ENCODE data around the gene LIM2.

LIM2 gene

GRCh38 chr19:51339313-51339686 lies 48.5 kb downstream of the LIM2 start (continued):
- TF ChIP-seq BCL6B (tag by site-specific recombination; IDR thresholded peaks at IDR 0.05) (no peak), ZNF335 (tag by site-specific recombination; conservative IDR thresholded peaks at IDR 0.05) (peak; percentile 76), KLF7 (tag by site-specific recombination; IDR thresholded peaks at IDR 0.05; ENCODE audit: borderline replicate concordance) (0 out of 2 replicates have a peak, but pooled peaks have one; percentile 21), SP7 (tag by site-specific recombination; IDR thresholded peaks at IDR 0.05) (no peak; the same call in 1 of the 2 replicates), HOXA7 (CRISPR knock-in tag; IDR thresholded peaks at IDR 0.05; ENCODE audit: borderline replicate concordance) (no peak), CTCF (tag by site-specific recombination; IDR thresholded peaks at IDR 0.05) (peak; percentile 7; the same call in 1 of the 2 replicates), KLF1 (tag by site-specific recombination; IDR thresholded peaks at IDR 0.05) (peak; percentile 41; the same call in 1 of the 2 replicates), ZNF416 (tag by site-specific recombination; IDR thresholded peaks at IDR 0.05) (0 out of 2 replicates have a peak, but pooled peaks have one; percentile 55), ZNF366 (tag by site-specific recombination; conservative IDR thresholded peaks at IDR 0.05) (peak; percentile 57), ZNF449 (tag by site-specific recombination; IDR thresholded peaks at IDR 0.05) (no peak), KLF16 (tag by site-specific recombination; IDR thresholded peaks at IDR 0.05) (no peak), ZNF692 (tag by site-specific recombination; IDR thresholded peaks at IDR 0.05) (peak; percentile 72), ZNF341 (tag by site-specific recombination; IDR thresholded peaks at IDR 0.05; ENCODE audit: low read depth) (peak; percentile 60), ZNF785 (tag by site-specific recombination; IDR thresholded peaks at IDR 0.05) (0 out of 2 replicates have a peak, but pooled peaks have one; percentile 14), PRDM10 (tag by site-specific recombination; IDR thresholded peaks at IDR 0.05) (peak; percentile 92)

- Histone ChIP-seq H3K4me1 (ENCODE audit: control insufficient read depth, insufficient read depth, low read length) (0 out of 2 replicates have a peak, but pooled peaks cover 8% of the 10 kb centered on the region), H3K27ac (ENCODE audit: extremely low read depth, low read depth, low read length) (no peak overlapping the region), H3K36me3 (ENCODE audit: control insufficient read depth in 2 of 2, insufficient read depth in 1 of 2, low read length in 2 of 2) (no peaks in the 10 kb centered on the region), H3K9me3 (ENCODE audit: control insufficient read depth, insufficient read depth, low read depth, low read length) (no peaks in the 10 kb centered on the region), H3K4me3 (ENCODE audit: low read depth, low read length) (peak overlapping the region; percentile 82)
- ChIA-PET CTCF (interaction anchor here (0.6 to 3.1 kb wide), 34 partner anchors 10 to 332 kb away, joined by 3 to 16 read pairs (median 3); partner anchors contain the start of genes NKG7 and SIGLEC10), POLR2A (interaction anchor here (1.1 to 2.2 kb wide), 3 partner anchors 10 to 29 kb away, joined by 4 to 37 read pairs (median 9); no protein-coding TSS in a partner anchor)
- peak; percentile 39; the same call in 1 of the 2 replicates for TF ChIP-seq ZXDB (tag by site-specific recombination; IDR thresholded peaks at IDR 0.05)
- TF ChIP-seq SP2 (tag by site-specific recombination; IDR thresholded peaks at IDR 0.05), result peak; percentile 2
- peak; percentile 82 for TF ChIP-seq PRDM1 (tag by site-specific recombination; IDR thresholded peaks at IDR 0.05)
- no peak for TF ChIP-seq HOXC10 (CRISPR knock-in tag; IDR thresholded peaks at IDR 0.05)
- 0 out of 2 replicates have a peak, but pooled peaks have one; percentile 26 for TF ChIP-seq EGR2 (tag by site-specific recombination; IDR thresholded peaks at IDR 0.05; ENCODE audit: low read depth)
- peak; percentile 50 for TF ChIP-seq ZFHX2 (tag by site-specific recombination; conservative IDR thresholded peaks at IDR 0.05)
- TF ChIP-seq ZNF362 (tag by site-specific recombination; IDR thresholded peaks at IDR 0.05), result 0 out of 2 replicates have a peak, but pooled peaks have one; percentile 38
- peak; percentile 1; the same call in 1 of the 2 replicates for TF ChIP-seq ZNF335 (tag by site-specific recombination; conservative IDR thresholded peaks at IDR 0.05)
- peak; percentile 90 for TF ChIP-seq KLF9 (tag by site-specific recombination; IDR thresholded peaks at IDR 0.05; ENCODE audit: low read depth)
- TF ChIP-seq ZBTB20 (tag by site-specific recombination; IDR thresholded peaks at IDR 0.05), result peak; percentile 92
These were observed 49.0 kb downstream of the LIM2 start for GRCh38 chr19:51338563-51339312.

Data from HEK293 (cell line).